ENCODE measurements around the gene CAMTA1.

Gene CAMTA1

DNA sequence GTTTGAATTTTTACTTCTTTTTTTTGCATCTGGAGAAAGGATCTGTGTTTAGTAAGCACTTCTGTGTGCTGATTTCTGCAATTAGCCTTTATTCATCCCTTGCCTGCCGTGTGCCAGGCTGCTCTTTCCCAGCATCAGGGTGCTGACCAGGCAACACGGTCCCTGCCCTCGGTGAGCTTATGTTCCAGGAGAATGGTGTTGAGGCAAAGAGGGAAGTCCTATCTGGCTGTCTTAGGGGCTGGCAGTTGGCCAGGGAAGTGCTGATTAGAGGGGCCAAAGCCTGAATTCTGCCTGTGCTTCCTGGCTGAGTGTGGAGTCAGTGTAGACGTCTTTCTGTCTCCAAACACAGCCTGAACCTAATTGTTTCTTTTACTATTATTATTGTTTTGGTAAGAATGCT lies 187.1 kb downstream of the CAMTA1 start:
- CTCF ChIA-PET, result no interaction called here
- Histone ChIP-seq H3K27ac (ENCODE audit: extremely low read depth, low read depth, low read length) (no peak overlapping the region), H3K36me3 (ENCODE audit: control insufficient read depth in 2 of 2, insufficient read depth in 1 of 2, low read length in 2 of 2) (no peaks in the 10 kb centered on the region), H3K9me3 (ENCODE audit: control insufficient read depth, insufficient read depth, low read depth, low read length) (no peaks in the 10 kb centered on the region), H3K4me3 (ENCODE audit: low read depth, low read length) (no peak overlapping the region), H3K4me1 (ENCODE audit: control insufficient read depth, insufficient read depth, low read length) (no peaks in the 10 kb centered on the region)
- TF ChIP-seq, protein P1, sequence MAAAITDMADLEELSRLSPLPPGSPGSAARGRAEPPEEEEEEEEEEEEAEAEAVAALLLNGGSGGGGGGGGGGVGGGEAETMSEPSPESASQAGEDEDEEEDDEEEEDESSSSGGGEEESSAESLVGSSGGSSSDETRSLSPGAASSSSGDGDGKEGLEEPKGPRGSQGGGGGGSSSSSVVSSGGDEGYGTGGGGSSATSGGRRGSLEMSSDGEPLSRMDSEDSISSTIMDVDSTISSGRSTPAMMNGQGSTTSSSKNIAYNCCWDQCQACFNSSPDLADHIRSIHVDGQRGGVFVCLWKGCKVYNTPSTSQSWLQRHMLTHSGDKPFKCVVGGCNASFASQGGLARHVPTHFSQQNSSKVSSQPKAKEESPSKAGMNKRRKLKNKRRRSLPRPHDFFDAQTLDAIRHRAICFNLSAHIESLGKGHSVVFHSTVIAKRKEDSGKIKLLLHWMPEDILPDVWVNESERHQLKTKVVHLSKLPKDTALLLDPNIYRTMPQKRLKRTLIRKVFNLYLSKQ (tag by site-specific recombination; IDR thresholded peaks at IDR 0.05; ENCODE audit: borderline replicate concordance), result no peak
- no peak for TF ChIP-seq HOXA7 (CRISPR knock-in tag; IDR thresholded peaks at IDR 0.05; ENCODE audit: borderline replicate concordance)
- TF ChIP-seq ZBTB8A (tag by site-specific recombination; IDR thresholded peaks at IDR 0.05), result no peak
- POLR2A ChIA-PET, result interaction anchor here (0.7 kb wide), 1 partner anchor 9 kb away, joined by 3 read pairs; no protein-coding TSS in a partner anchor

DNA sequence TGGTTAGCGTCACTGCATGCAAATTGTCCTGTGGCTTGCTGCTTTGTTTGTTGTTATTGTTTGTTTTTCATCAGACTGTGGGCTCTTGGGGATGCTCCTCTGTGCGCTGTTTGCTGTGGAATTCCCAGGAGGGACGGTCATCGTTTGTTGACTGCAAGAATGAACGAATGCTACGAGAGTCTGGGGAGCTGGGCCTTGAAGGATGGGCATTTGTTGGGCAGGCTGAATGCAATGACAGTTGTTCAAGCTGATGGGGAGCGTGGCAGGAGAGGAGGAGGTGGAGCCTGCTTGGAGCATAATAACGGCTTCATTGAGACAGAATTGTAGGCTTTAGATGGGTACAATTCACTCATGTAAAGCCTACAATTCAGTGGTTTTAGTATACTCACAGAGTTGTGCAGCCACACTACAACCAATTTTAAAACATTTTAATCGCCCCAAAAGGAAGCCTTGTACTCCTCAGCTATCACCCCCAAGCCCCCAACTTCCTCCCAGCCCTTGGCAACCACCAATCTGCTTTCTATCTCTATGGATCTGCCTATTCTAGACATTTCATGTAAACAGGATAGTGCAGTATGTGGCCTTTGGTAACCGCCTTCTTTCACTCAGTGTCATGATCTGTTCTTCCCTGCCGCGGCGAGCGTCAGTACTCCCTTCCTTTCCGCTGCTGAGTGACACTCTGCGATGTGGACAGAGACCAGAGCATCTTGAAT lies 190.2 kb downstream of the CAMTA1 start:
- Histone ChIP-seq H3K4me3 (ENCODE audit: low read depth, low read length) (no peak overlapping the region), H3K36me3 (ENCODE audit: control insufficient read depth in 2 of 2, insufficient read depth in 1 of 2, low read length in 2 of 2) (no peaks in the 10 kb centered on the region), H3K4me1 (ENCODE audit: control insufficient read depth, insufficient read depth, low read length) (no peaks in the 10 kb centered on the region), H3K9me3 (ENCODE audit: control insufficient read depth, insufficient read depth, low read depth, low read length) (no peaks in the 10 kb centered on the region), H3K27ac (ENCODE audit: extremely low read depth, low read depth, low read length) (no peak overlapping the region)
- POLR2A ChIA-PET, result no interaction called here
- TF ChIP-seq BCL11B (tag by site-specific recombination; IDR thresholded peaks at IDR 0.05; ENCODE audit: low read depth) (no peak), ZNF701 (tag by site-specific recombination; IDR thresholded peaks at IDR 0.05) (no peak), ZNF274 (IDR thresholded peaks at IDR 0.05; ENCODE audit: low read length) (no peak), ZNF274 (tag by site-specific recombination; IDR thresholded peaks at IDR 0.05; ENCODE audit: borderline replicate concordance) (no peak), ZNF623 (tag by site-specific recombination; IDR thresholded peaks at IDR 0.05) (no peak), ZNF670 (tag by site-specific recombination; IDR thresholded peaks at IDR 0.05; ENCODE audit: low read depth) (no peak), ZNF24 (tag by site-specific recombination; IDR thresholded peaks at IDR 0.05) (no peak), ZNF121 (tag by site-specific recombination; IDR thresholded peaks at IDR 0.05) (no peak), HOXC10 (CRISPR knock-in tag; IDR thresholded peaks at IDR 0.05) (no peak), SP2 (tag by site-specific recombination; IDR thresholded peaks at IDR 0.05) (no peak)
- TF ChIP-seq, protein P2, sequence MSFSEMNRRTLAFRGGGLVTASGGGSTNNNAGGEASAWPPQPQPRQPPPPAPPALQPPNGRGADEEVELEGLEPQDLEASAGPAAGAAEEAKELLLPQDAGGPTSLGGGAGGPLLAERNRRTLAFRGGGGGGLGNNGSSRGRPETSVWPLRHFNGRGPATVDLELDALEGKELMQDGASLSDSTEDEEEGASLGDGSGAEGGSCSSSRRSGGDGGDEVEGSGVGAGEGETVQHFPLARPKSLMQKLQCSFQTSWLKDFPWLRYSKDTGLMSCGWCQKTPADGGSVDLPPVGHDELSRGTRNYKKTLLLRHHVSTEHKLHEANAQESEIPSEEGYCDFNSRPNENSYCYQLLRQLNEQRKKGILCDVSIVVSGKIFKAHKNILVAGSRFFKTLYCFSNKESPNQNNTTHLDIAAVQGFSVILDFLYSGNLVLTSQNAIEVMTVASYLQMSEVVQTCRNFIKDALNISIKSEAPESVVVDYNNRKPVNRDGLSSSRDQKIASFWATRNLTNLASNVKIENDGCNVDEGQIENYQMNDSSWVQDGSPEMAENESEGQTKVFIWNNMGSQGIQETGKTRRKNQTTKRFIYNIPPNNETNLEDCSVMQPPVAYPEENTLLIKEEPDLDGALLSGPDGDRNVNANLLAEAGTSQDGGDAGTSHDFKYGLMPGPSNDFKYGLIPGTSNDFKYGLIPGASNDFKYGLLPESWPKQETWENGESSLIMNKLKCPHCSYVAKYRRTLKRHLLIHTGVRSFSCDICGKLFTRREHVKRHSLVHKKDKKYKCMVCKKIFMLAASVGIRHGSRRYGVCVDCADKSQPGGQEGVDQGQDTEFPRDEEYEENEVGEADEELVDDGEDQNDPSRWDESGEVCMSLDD (tag by site-specific recombination; IDR thresholded peaks at IDR 0.05), result no peak
- TF ChIP-seq, protein P3, sequence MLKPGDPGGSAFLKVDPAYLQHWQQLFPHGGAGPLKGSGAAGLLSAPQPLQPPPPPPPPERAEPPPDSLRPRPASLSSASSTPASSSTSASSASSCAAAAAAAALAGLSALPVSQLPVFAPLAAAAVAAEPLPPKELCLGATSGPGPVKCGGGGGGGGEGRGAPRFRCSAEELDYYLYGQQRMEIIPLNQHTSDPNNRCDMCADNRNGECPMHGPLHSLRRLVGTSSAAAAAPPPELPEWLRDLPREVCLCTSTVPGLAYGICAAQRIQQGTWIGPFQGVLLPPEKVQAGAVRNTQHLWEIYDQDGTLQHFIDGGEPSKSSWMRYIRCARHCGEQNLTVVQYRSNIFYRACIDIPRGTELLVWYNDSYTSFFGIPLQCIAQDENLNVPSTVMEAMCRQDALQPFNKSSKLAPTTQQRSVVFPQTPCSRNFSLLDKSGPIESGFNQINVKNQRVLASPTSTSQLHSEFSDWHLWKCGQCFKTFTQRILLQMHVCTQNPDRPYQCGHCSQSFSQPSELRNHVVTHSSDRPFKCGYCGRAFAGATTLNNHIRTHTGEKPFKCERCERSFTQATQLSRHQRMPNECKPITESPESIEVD (tag by site-specific recombination; IDR thresholded peaks at IDR 0.05), result no peak
- CTCF ChIA-PET, result no interaction called here

DNA sequence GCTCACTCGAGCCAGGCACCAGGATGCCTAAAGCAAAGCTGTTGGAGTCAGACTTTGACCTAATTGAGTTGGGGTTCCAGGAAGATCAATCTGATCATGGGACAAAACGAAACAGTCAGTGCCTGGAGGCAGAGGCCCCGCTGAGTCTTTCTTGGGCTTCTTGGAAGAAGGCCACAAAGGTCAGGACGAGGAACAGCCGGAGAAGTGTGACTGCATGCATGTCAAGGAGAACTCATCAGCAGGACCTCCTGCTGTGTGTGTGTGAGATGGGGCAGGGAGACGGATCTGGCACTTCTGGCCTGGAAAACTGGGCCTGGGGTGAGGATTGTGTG lies 190.8 kb downstream of the CAMTA1 start:
- ChIA-PET CTCF (no interaction called here), POLR2A (no interaction called here)
- no peak overlapping the region for H3K4me3 ChIP-seq (ENCODE audit: low read depth, low read length)
- H3K9me3 ChIP-seq (ENCODE audit: control insufficient read depth, insufficient read depth, low read depth, low read length), result no peaks in the 10 kb centered on the region
- H3K4me1 ChIP-seq (ENCODE audit: control insufficient read depth, insufficient read depth, low read length), result no peaks in the 10 kb centered on the region
- H3K36me3 ChIP-seq (ENCODE audit: control insufficient read depth in 2 of 2, insufficient read depth in 1 of 2, low read length in 2 of 2), result no peaks in the 10 kb centered on the region
- H3K27ac ChIP-seq (ENCODE audit: extremely low read depth, low read depth, low read length), result no peak overlapping the region
- TF ChIP-seq, protein P2 (tag by site-specific recombination; IDR thresholded peaks at IDR 0.05), result no peak
- TF ChIP-seq ZNF768 (tag by site-specific recombination; IDR thresholded peaks at IDR 0.05) (no peak), KLF16 (tag by site-specific recombination; IDR thresholded peaks at IDR 0.05) (no peak), OVOL3 (tag by site-specific recombination; IDR thresholded peaks at IDR 0.05) (no peak), REPIN1 (tag by site-specific recombination; IDR thresholded peaks at IDR 0.05; ENCODE audit: low read depth) (no peak), ZNF48 (tag by site-specific recombination; IDR thresholded peaks at IDR 0.05) (no peak)
- TF ChIP-seq, protein P4, sequence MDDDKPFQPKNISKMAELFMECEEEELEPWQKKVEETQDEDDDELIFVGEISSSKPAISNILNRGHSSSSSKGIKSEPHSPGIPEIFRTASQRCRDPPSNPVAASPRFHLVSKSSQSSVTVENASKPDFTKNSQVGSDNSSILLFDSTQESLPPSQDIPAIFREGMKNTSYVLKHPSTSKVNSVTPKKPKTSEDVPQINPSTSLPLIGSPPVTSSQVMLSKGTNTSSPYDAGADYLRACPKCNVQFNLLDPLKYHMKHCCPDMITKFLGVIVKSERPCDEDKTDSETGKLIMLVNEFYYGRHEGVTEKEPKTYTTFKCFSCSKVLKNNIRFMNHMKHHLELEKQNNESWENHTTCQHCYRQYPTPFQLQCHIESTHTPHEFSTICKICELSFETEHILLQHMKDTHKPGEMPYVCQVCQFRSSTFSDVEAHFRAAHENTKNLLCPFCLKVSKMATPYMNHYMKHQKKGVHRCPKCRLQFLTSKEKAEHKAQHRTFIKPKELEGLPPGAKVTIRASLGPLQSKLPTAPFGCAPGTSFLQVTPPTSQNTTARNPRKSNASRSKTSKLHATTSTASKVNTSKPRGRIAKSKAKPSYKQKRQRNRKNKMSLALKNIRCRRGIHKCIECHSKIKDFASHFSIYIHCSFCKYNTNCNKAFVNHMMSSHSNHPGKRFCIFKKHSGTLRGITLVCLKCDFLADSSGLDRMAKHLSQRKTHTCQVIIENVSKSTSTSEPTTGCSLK (tag by site-specific recombination; IDR thresholded peaks at IDR 0.05), result no peak

Measured in HEK293 (cell line).